ENCODE results near the gene ZNF787.
"Not testable (repeated sequence)": the region's sequence is repeated elsewhere in the genome, so short reads cannot be mapped to it uniquely, and the experiment has no call there.

The ZNF787 gene

GRCh38 chr19:56121180-56122167, at the start of gene ZNF787:
Gene ZNF787 (minus strand): TSS chr19:56121295. CDS start chr19:56103217, 18,078 bp downstream.
- DNase-seq (ENCODE audit: low read depth, low spot score), result peak; percentile 99

GRCh38 chr19:56170261-56170660, 49.2 kb upstream of the ZNF787 start:
- DNase-seq (ENCODE audit: low read depth, low spot score), result peak; percentile 67

- DNase-seq (ENCODE audit: low read depth, low spot score), result peak; percentile 29
These were observed 46.0 kb upstream of the ZNF787 start for GRCh38 chr19:56167064-56167578.

GRCh38 chr19:56163097-56163496, 42.0 kb upstream of the ZNF787 start:
- no peak for DNase-seq (ENCODE audit: low read depth, low spot score)

- no peak for DNase-seq (ENCODE audit: low read depth, low spot score)
These were observed 41.2 kb upstream of the ZNF787 start for GRCh38 chr19:56162258-56162657.

GRCh38 chr19:56161534-56161933, 40.4 kb upstream of the ZNF787 start:
- no peak for DNase-seq (ENCODE audit: low read depth, low spot score)

GRCh38 chr19:56159622-56160271, 38.7 kb upstream of the ZNF787 start:
- DNase-seq (ENCODE audit: low read depth, low spot score), result no peak

GRCh38 chr19:56159009-56159559, 38.0 kb upstream of the ZNF787 start:
- no peak for DNase-seq (ENCODE audit: low read depth, low spot score)

- DNase-seq (ENCODE audit: low read depth, low spot score), result no peak
These were observed 37.2 kb upstream of the ZNF787 start for GRCh38 chr19:56158170-56158757.

- no peak for DNase-seq (ENCODE audit: low read depth, low spot score)
These were observed 35.7 kb upstream of the ZNF787 start for GRCh38 chr19:56156768-56157167.

- DNase-seq (ENCODE audit: low read depth, low spot score), result no peak
These were observed 34.1 kb upstream of the ZNF787 start for GRCh38 chr19:56155124-56155687.

- DNase-seq (ENCODE audit: low read depth, low spot score), result no peak
These were observed 32.4 kb upstream of the ZNF787 start for GRCh38 chr19:56153507-56153906.

GRCh38 chr19:56152644-56153043, 31.5 kb upstream of the ZNF787 start:
- no peak for DNase-seq (ENCODE audit: low read depth, low spot score)

- DNase-seq (ENCODE audit: low read depth, low spot score), result no peak
These were observed 29.3 kb upstream of the ZNF787 start for GRCh38 chr19:56150358-56150757.

GRCh38 chr19:56149656-56150038, 28.6 kb upstream of the ZNF787 start:
- no peak for DNase-seq (ENCODE audit: low read depth, low spot score)

- not testable (repeated sequence) for DNase-seq (ENCODE audit: low read depth, low spot score)
These were observed 28.0 kb upstream of the ZNF787 start for GRCh38 chr19:56148955-56149655.

GRCh38 chr19:56148096-56148495, 27.0 kb upstream of the ZNF787 start:
- DNase-seq (ENCODE audit: low read depth, low spot score), result no peak

- no peak for DNase-seq (ENCODE audit: low read depth, low spot score)
These were observed 26.2 kb upstream of the ZNF787 start for GRCh38 chr19:56147307-56147706.

- no peak for DNase-seq (ENCODE audit: low read depth, low spot score)
These were observed 25.8 kb upstream of the ZNF787 start for GRCh38 chr19:56146904-56147303.

- no peak for DNase-seq (ENCODE audit: low read depth, low spot score)
These were observed 24.6 kb upstream of the ZNF787 start for GRCh38 chr19:56145698-56146097.

- no peak for DNase-seq (ENCODE audit: low read depth, low spot score)
These were observed 23.7 kb upstream of the ZNF787 start for GRCh38 chr19:56144831-56145230.

Data from astrocyte of the hippocampus (primary cell).